NCI-H345 treated with DMSO at 0.1 percent for 48 hours (cell line): ENCODE results near the gene RUVBL2.
"Not testable (repeated sequence)": the region's sequence is repeated elsewhere in the genome, so short reads cannot be mapped to it uniquely, and the experiment has no call there.

ENCODE experiments used
- DNase-seq: peaks from one replicate; lab custom pipeline; 2025; ENCODE audit not compliant: unreplicated experiment; lab: John Stamatoyannopoulos, UW

The RUVBL2 gene

GRCh38 chr19:49017041-49017665, 23.5 kb downstream of the RUVBL2 start, which contains the start of gene LHB:
Gene LHB (minus strand): TSS chr19:49017091. CDS start chr19:49017081, 10 bp downstream.
- no peak for DNase-seq

DNA sequence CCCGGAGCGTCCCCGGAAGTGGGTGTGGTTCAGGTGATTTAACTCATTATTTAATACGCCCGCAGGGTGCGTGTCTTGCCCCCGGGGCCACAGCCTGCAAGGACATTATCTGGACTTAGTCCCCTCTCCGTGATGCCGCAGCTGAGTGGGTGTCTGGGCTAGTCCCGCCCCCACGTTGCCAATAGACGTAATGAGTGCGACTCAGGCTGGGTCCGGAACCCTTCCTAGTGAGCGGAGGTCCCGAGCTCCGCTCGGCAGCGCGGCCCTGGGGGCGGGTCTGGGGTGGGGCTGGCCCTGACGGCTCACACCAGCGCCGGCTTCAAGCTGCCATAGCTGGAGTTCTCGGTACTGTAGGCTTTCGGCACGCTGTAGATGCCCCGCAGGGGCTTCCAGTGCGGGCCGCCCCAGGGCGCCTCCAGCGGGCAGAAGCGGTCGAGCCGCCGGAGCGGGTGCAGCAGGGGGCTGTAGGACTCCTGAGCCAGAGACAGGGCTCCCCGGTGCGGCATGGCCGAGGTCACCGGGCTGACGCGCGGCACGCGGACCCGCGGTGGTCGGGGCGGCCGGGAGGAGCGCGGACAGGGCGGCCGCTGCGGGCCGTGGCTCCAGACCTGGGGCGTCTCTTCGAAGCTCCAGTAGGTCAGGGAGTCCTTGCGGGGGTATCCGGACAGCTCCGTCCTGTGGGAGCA, 24.1 kb downstream of the RUVBL2 start:
- DNase-seq: no peak

- DNase-seq: not testable (repeated sequence)
These were observed 24.9 kb downstream of the RUVBL2 start for GRCh38 chr19:49018388-49019241.

GRCh38 chr19:49019242-49019932, 25.7 kb downstream of the RUVBL2 start:
- no peak for DNase-seq

DNA sequence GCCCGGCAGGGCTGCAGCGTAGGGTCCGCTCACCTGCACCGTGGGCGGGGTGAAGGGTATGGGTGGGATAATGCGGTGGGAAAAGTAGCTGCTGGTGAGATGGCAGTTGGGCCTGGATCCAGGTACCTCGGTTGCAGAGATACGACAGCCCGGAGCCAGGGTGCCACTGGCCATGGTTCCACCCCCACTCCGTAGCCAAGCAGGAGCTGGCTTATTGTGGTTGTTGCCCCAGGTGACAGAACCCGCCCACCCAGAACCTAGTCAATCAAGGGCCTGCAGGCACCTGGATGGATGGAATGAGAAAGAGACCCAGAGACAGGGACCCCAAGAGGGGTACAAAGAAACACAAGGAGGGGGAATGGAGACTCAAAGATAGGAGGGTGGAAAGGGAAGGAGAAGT, 26.7 kb downstream of the RUVBL2 start:
- no peak for DNase-seq

- DNase-seq: no peak
These were observed 27.5 kb downstream of the RUVBL2 start for GRCh38 chr19:49020931-49021895.

GRCh38 chr19:49022116-49022515, 28.4 kb downstream of the RUVBL2 start:
- no peak for DNase-seq

- not testable (repeated sequence) for DNase-seq
These were observed 30.5 kb downstream of the RUVBL2 start, which contains the start of gene CGB3 for GRCh38 chr19:49024233-49024632. Gene CGB3 (minus strand): TSS chr19:49024333. CDS start chr19:49023971, 362 bp downstream.

DNA sequence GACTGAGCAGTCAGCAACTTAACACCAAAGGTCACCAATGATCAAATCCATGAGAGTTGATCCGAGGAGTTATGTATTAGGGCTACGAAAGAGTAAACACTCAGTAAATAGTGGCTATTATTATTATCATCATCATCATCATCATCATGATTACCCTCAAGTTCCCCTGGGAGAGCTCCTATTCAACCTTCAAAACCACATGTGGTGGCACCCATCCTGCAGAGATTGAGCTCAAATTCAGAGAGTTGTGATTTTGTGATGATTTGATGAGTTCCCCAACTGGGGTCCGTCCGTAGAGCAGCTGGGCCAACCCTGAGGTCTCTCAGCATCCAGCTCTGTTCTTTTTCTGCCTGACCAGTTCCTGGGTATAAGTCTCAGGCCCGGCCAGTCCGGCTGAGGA, 31.4 kb downstream of the RUVBL2 start:
- DNase-seq: not testable (repeated sequence)

- DNase-seq: not testable (repeated sequence)
These were observed 31.9 kb downstream of the RUVBL2 start for GRCh38 chr19:49025599-49025998.

- not testable (repeated sequence) for DNase-seq
These were observed 35.0 kb downstream of the RUVBL2 start for GRCh38 chr19:49028686-49029085.

DNA sequence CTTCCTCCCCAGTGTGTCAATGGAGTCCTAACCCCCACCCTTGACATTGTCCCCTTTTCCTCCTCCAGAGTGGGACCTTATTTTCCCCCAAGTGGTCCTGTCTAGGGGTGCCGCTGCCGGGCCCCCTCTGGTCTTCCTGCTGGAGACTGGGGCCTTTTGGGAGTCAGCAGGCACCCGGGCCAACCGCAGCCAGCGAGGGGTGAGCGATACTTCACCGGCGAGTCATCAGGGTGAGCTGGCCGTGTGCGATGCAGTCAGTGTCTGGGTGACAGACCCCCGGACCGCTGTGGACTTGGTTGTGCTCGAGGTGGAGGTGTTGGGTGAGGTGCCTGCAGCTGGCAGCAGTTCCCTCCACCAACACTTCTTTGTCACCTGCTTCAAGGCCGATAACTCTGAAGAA, 36.1 kb downstream of the RUVBL2 start:
- not testable (repeated sequence) for DNase-seq

DNA sequence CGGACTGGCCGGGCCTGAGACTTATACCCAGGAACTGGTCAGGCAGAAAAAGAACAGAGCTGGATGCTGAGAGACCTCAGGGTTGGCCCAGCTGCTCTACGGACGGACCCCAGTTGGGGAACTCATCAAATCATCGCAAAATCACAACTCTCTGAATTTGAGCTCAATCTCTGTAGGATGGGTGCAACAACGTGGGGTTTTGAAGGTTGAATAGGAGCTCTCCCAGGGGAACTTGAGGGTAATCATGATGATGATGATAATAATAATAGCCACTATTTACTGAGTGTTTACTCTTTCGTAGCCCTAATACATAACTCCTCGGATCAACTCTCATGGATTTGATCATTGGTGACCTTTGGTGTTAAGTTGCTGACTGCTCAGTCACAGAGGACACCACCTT, 36.6 kb downstream of the RUVBL2 start:
- DNase-seq: not testable (repeated sequence)

GRCh38 chr19:49031642-49032301, 38.1 kb downstream of the RUVBL2 start, which contains the start of gene CGB2:
Gene CGB2 (plus strand): TSS chr19:49031890. CDS start chr19:49032096, 206 bp downstream.
- not testable (repeated sequence) for DNase-seq

GRCh38 chr19:49036815-49037214, 43.1 kb downstream of the RUVBL2 start, which contains the start of gene CGB1:
Gene CGB1 (minus strand): TSS chr19:49036895. CDS start chr19:49036711, 184 bp downstream.
- DNase-seq: not testable (repeated sequence)

- not testable (repeated sequence) for DNase-seq
These were observed 44.4 kb downstream of the RUVBL2 start for GRCh38 chr19:49038111-49038510.

DNA sequence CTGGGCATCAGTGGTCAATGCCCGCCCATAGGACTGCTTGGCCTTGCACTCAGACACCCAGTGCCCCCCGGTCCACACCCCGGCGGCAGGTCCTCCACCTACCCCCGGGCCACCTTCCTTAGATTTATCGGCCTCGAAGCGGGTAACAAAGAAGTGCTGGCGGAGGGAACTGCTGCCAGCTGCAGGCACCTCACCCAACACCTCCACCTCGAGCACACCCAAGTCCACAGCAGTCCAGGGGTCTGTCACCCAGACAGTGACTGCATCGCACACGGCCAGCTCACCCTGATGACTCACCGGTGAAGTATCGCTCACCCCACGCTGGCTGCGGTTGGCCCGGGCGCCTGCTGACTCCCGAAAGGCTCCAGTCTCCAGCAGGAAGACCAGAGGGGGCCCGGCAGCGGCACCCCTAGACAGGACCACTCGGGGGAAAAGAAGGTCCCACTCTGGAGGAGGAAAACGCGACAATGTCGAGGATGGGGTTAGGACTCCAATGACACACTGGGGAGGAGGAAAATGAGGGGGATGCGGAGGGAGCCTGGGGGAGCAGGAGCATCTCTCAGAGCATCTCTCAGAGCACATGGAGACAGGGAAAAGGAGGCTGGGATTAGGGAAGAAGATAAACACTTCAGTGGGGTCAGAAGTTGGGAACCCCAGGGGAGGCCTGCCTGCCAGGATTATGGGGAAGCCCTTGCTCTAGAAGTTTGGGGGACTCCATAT, 45.0 kb downstream of the RUVBL2 start:
- DNase-seq: not testable (repeated sequence)

GRCh38 chr19:49039736-49040135, 46.0 kb downstream of the RUVBL2 start:
- DNase-seq: not testable (repeated sequence)
